HepG2 (cell line): ENCODE results near the gene LINGO3.

Experiments used
- CTCF ChIP-seq: sonication (generic); formaldehyde crosslinking; IDR thresholded peaks from 2 replicates; pipeline ENCODE4 v1.5.0; 2020; ENCODE audit warnings: mild to moderate bottlenecking, missing genetic modification reagents, moderate library complexity
- ERF ChIP-seq: IDR thresholded peaks from 2 replicates; pipeline ENCODE4 v1.6.1; 2018; ENCODE audit warnings: missing biosample characterization, missing genetic modification reagents
- ETS1 ChIP-seq: sonication (generic); formaldehyde crosslinking; IDR thresholded peaks from 2 replicates; pipeline ENCODE4 v1.4.0; 2020; ENCODE audit warnings: missing genetic modification reagents
- SP1 ChIP-seq, 2 experiments: fragments of 450-650 bp in 1 of 2; sonication (generic) in 1 of 2; formaldehyde crosslinking in 1 of 2; IDR thresholded peaks; 2 replicates each; pipeline versions ENCODE4 v1.4.0 to v1.6.1; 2016 to 2020; ENCODE audit warnings: missing genetic modification reagents in 1 of 2
- SP4 ChIP-seq: sonication (generic); formaldehyde crosslinking; IDR thresholded peaks from 2 replicates; pipeline ENCODE4 v1.8.1; 2023; ENCODE audit warnings: mild to moderate bottlenecking, missing genetic modification reagents
- ZBTB33 ChIP-seq: sonication (generic); formaldehyde crosslinking; IDR thresholded peaks from 2 replicates; pipeline ENCODE4 v1.4.0; 2020; ENCODE audit warnings: missing genetic modification reagents

GRCh38 chr19:2305452-2306280, 2.3 kb downstream of the LINGO3 start:
- TF ChIP-seq CTCF (CRISPR knock-in tag) = no peak
- TF ChIP-seq SP4 (CRISPR knock-in tag) = no peak
- no peak for TF ChIP-seq ZBTB33 (CRISPR knock-in tag)
- TF ChIP-seq SP1 (IDR thresholded peaks at IDR 0.05) = no peak
- TF ChIP-seq SP1 (CRISPR knock-in tag; IDR thresholded peaks at IDR 0.05) = no peak
- TF ChIP-seq ERF = no peak
- no peak for TF ChIP-seq ETS1 (CRISPR knock-in tag)
